Body of pancreas (tissue), 4 donors: ENCODE measurements around the gene TMEM185B. TPM values are rescaled to one million over a fixed set of nuclear protein-coding genes. Genes with fewer than 3 reads are reported as not detected.

Source experiments
- ATAC-seq: fragments of 150-250 bp; one replicate; pipeline ENCODE4 v1.9.1; 2016
- DNase-seq, 4 donors: peaks; one replicate each; pipeline ENCODE4 v3.0.0-alpha.2; 2019
- H3K27ac ChIP-seq, 4 donors: fragments of 200-600 bp; sonication (generic); 1 replicate in 3 of 4; 2 replicates in 1 of 4; pipeline versions ENCODE4 v1.5.1 to v1.6.1; 2016 to 2019; ENCODE audit warnings: mild to moderate bottlenecking in 1 of 4, mixed read lengths in 1 of 4, moderate library complexity in 1 of 4
- H3K27me3 ChIP-seq, 2 donors: fragments of 200-600 bp; sonication (generic); one replicate each; pipeline ENCODE4 v1.6.0; 2016; ENCODE audit warnings: mild to moderate bottlenecking in 1 of 2
- H3K36me3 ChIP-seq, 2 donors: fragments of 200-600 bp; sonication (generic); replicated peaks in 1 of 2; 2 replicates each; pipeline ENCODE4 v1.5.1; 2016; ENCODE audit warnings: low read depth in 2 of 2; ENCODE audit not compliant: insufficient read depth in 1 of 2
- H3K4me1 ChIP-seq: fragments of 200-600 bp; sonication (generic); one replicate; pipeline ENCODE4 v1.6.0; 2016
- H3K4me3 ChIP-seq, 2 donors: fragments of 200-600 bp; sonication (generic); 1 replicate in 1 of 2; 2 replicates in 1 of 2; pipeline ENCODE4 v1.5.1; 2016 to 2019
- H3K9me3 ChIP-seq, 3 donors: fragments of 200-600 bp; sonication (generic); 1 replicate in 2 of 3; 2 replicates in 1 of 3; pipeline ENCODE4 v1.5.1; 2016
- CTCF ChIP-seq, 7 experiments: fragments of 450-650 bp in 4 of 7; fragments of 200-600 bp in 3 of 7; sonication (generic) in 3 of 7; IDR thresholded peaks; one replicate each; pipeline ENCODE4 v1.5.1; 2016 to 2019; ENCODE audit warnings: antibody characterized with exemption in 7 of 7
- POLR2A ChIP-seq, 3 donors: fragments of 450-650 bp; IDR thresholded peaks; one replicate each; pipeline ENCODE4 v1.6.1; 2016; ENCODE audit warnings: antibody characterized with exemption in 3 of 3, mild to moderate bottlenecking in 2 of 3
- WGBS, 2 donors: methylation state at CpG; one replicate each; pipeline ENCODE4 v1.1.5; 2017; 5-methylcytosine and 5-hydroxymethylcytosine counted together
- intact Hi-C: fragments of 100-400 bp; cut with DNase I; formaldehyde crosslinking; loops from one replicate; pipeline ENCODE4 v1.15.1; 2023
- total RNA-seq, 2 donors: library from RNA; depleted of rRNA; stranded (reverse); fragments of >200 nt; gene quantifications; one replicate each; pipeline ENCODE4 v1.1.0, GENCODE V29; 2016

Gene TMEM185B
- total RNA-seq, 2 donors from 2014 or later, result 18.7 to 46.5 TPM

GRCh38 chr2:120195553-120195952 is 27.6 kb downstream of the TMEM185B start:
- Histone ChIP-seq H3K27me3 (no peaks in the 10 kb centered on the region), H3K4me3 (no peak overlapping the region), H3K4me1 (no peaks in the 10 kb centered on the region), H3K27ac (no peak overlapping the region), H3K36me3 (no peaks in the 10 kb centered on the region), H3K9me3 (peaks cover 0 to 5% (median 0%) of the 10 kb centered on the region in 3 donors)
- no peak for ATAC-seq
- intact Hi-C loops, result no loop called here
- TF ChIP-seq CTCF (IDR thresholded peaks at IDR 0.05) (no peak), POLR2A (IDR thresholded peaks at IDR 0.05) (no peak)
- DNase-seq, result no peak
- 77 to 86% methylated on average over 1 of the region's 1 CpG for WGBS, 2 donors

- Histone ChIP-seq H3K36me3 (no peaks in the 10 kb centered on the region), H3K4me1 (no peaks in the 10 kb centered on the region), H3K27ac (no peak overlapping the region), H3K27me3 (no peaks in the 10 kb centered on the region), H3K9me3 (no peaks in the 10 kb centered on the region), H3K4me3 (no peak overlapping the region)
- DNase-seq (no peak), ATAC-seq (no peak)
- WGBS, 2 donors, result 45 to 67% methylated on average over 1 of the region's 1 CpG
- TF ChIP-seq CTCF (IDR thresholded peaks at IDR 0.05) (no peak), POLR2A (IDR thresholded peaks at IDR 0.05) (no peak)
- intact Hi-C loops, result no loop called here
Observed at GRCh38 chr2:120192280-120192679, 30.9 kb downstream of the TMEM185B start.

GRCh38 chr2:120189189-120189588 is 34.0 kb downstream of the TMEM185B start:
- Histone ChIP-seq H3K36me3 (no peaks in the 10 kb centered on the region), H3K4me1 (no peaks in the 10 kb centered on the region), H3K27ac (no peak overlapping the region), H3K27me3 (no peaks in the 10 kb centered on the region), H3K9me3 (no peaks in the 10 kb centered on the region), H3K4me3 (no peak overlapping the region)
- intact Hi-C loops, result no loop called here
- DNase-seq, result no peak
- WGBS, 2 donors, result 84 to 89% methylated on average over 1 of the region's 1 CpG
- no peak for TF ChIP-seq POLR2A (IDR thresholded peaks at IDR 0.05)
- no peak for TF ChIP-seq CTCF (IDR thresholded peaks at IDR 0.05)
- no peak for ATAC-seq

GRCh38 chr2:120182019-120182560 is 41.1 kb downstream of the TMEM185B start:
- WGBS, 2 donors, result 70 to 83% methylated on average over 5 of the region's 5 CpGs
- Histone ChIP-seq H3K4me1 (no peaks in the 10 kb centered on the region), H3K4me3 (no peak overlapping the region), H3K36me3 (no peaks in the 10 kb centered on the region), H3K9me3 (no peaks in the 10 kb centered on the region), H3K27ac (no peak overlapping the region), H3K27me3 (no peaks in the 10 kb centered on the region)
- DNase-seq (no peak), ATAC-seq (no peak)
- intact Hi-C loops, result no loop called here
- TF ChIP-seq POLR2A (IDR thresholded peaks at IDR 0.05) (no peak), CTCF (IDR thresholded peaks at IDR 0.05) (no peak)

- H3K27ac ChIP-seq, result no peak overlapping the region
- intact Hi-C loops, result no loop called here
- WGBS, 2 donors, result 94% methylated on average over 3 of the region's 3 CpGs; no CpG with 5 or more reads in 1 of the 2 donors
Observed at GRCh38 chr2:120180066-120180465, 43.1 kb downstream of the TMEM185B start.

More at GRCh38 chr2:120180066-120180465, 43.1 kb downstream of the TMEM185B start:
- peaks cover 0 to 2% of the 10 kb centered on the region in 2 donors for H3K36me3 ChIP-seq
- H3K9me3 ChIP-seq, result no peaks in the 10 kb centered on the region
- ATAC-seq (no peak), DNase-seq (no peak)
- TF ChIP-seq CTCF (IDR thresholded peaks at IDR 0.05) (no peak), POLR2A (IDR thresholded peaks at IDR 0.05) (no peak)
- H3K4me3 ChIP-seq, result no peak overlapping the region
- no peaks in the 10 kb centered on the region for H3K27me3 ChIP-seq
- no peaks in the 10 kb centered on the region for H3K4me1 ChIP-seq
